HG03457 (cell line): ENCODE results near the gene FBXL14.
A peak's percentile ranks its signal among the peaks of the same experiment; 100 is the strongest.

ENCODE experiments used
- ATAC-seq: cut with Tn5 transposase; IDR thresholded peaks from one replicate; pipeline ENCODE4 v1.9.1; 2021; ENCODE audit warnings: moderate number of reproducible peaks; ENCODE audit not compliant: unreplicated experiment

Gene FBXL14

GRCh38 chr12:1594261-1595025 is at the start of gene FBXL14:
Gene FBXL14 (minus strand): TSS chr12:1594581. CDS start chr12:1594066, 515 bp downstream.
- peak; percentile 40 for ATAC-seq

GRCh38 chr12:1643905-1644533 is 49.6 kb upstream of the FBXL14 start:
- ATAC-seq, result no peak

GRCh38 chr12:1643043-1643442 is 48.7 kb upstream of the FBXL14 start:
- no peak for ATAC-seq

- ATAC-seq, result no peak
Observed at GRCh38 chr12:1642513-1642912, 48.1 kb upstream of the FBXL14 start.

GRCh38 chr12:1640328-1641234 is 46.2 kb upstream of the FBXL14 start:
- no peak for ATAC-seq

GRCh38 chr12:1639538-1639937 is 45.2 kb upstream of the FBXL14 start:
- ATAC-seq, result no peak

GRCh38 chr12:1638203-1638602 is 43.8 kb upstream of the FBXL14 start:
- no peak for ATAC-seq

- ATAC-seq, result no peak
Observed at GRCh38 chr12:1635301-1636095, 41.1 kb upstream of the FBXL14 start.

GRCh38 chr12:1634590-1635191 is 40.3 kb upstream of the FBXL14 start:
- ATAC-seq, result no peak

GRCh38 chr12:1634149-1634548 is 39.8 kb upstream of the FBXL14 start:
- ATAC-seq, result no peak

- ATAC-seq, result no peak
Observed at GRCh38 chr12:1633459-1633858, 39.1 kb upstream of the FBXL14 start.

- ATAC-seq, result no peak
Observed at GRCh38 chr12:1632702-1633101, 38.3 kb upstream of the FBXL14 start.

GRCh38 chr12:1630827-1631591 is 36.6 kb upstream of the FBXL14 start:
- no peak for ATAC-seq

- ATAC-seq, result no peak
Observed at GRCh38 chr12:1630133-1630826, 35.9 kb upstream of the FBXL14 start.

- no peak for ATAC-seq
Observed at GRCh38 chr12:1629338-1630132, 35.2 kb upstream of the FBXL14 start.

GRCh38 chr12:1628666-1629337 is 34.4 kb upstream of the FBXL14 start, which contains the start of gene WNT5B:
Gene WNT5B (plus strand): TSS chr12:1629231. CDS start chr12:1631355, 2,124 bp downstream.
- no peak for ATAC-seq

GRCh38 chr12:1622406-1622805 is 28.0 kb upstream of the FBXL14 start:
- ATAC-seq, result no peak
